Activated CD8-positive, alpha-beta T cell treated with anti-CD3 and anti-CD28 coated beads, Interleukin-2, amount 10 ng/mL, durations not matched to agents 7 days and 5 days (primary cell): ENCODE measurements around the gene TIMM17A. TPM values are rescaled to one million over a fixed set of nuclear protein-coding genes. Genes with fewer than 3 reads are reported as not detected.

Experiments
- ATAC-seq: fragments of 150-1000 bp; cut with Tn5 transposase; one replicate; pipeline ENCODE4 v1.10.0; 2021; ENCODE audit warnings: moderate library complexity
- CTCF ChIA-PET: fragments of 350-600 bp; sonication (Branson Sonifier 250); formaldehyde crosslinking; loops from one replicate; lab custom pipeline; 2021; ENCODE audit warnings: antibody characterized with exemption; lab: Charles Lee
- POLR2A ChIA-PET: fragments of 350-600 bp; sonication (Branson Sonifier 250); formaldehyde crosslinking; loops from one replicate; lab custom pipeline; 2021; ENCODE audit warnings: antibody characterized with exemption; lab: Charles Lee
- DNase-seq: peaks from one replicate; pipeline ENCODE4 v3.0.0-alpha.2; 2020
- H3K27ac Mint-ChIP-seq: one replicate; pipeline ENCODE4 v1.8.0; 2021; ENCODE audit warnings: mild to moderate bottlenecking, mixed read lengths
- H3K27me3 Mint-ChIP-seq: one replicate; pipeline ENCODE4 v1.8.0; 2021; ENCODE audit warnings: low read depth, mixed read lengths
- H3K36me3 Mint-ChIP-seq: one replicate; pipeline ENCODE4 v1.8.0; 2021; ENCODE audit warnings: low read depth, mixed read lengths
- H3K4me1 Mint-ChIP-seq: one replicate; pipeline ENCODE4 v1.8.0; 2021; ENCODE audit warnings: low read depth, mixed read lengths
- H3K4me3 Mint-ChIP-seq: one replicate; pipeline ENCODE4 v1.8.0; 2021; ENCODE audit warnings: mild to moderate bottlenecking, mixed read lengths
- H3K9me3 Mint-ChIP-seq: one replicate; pipeline ENCODE4 v1.8.0; 2022; ENCODE audit warnings: mixed read lengths; ENCODE audit not compliant: insufficient read depth
- total RNA-seq, 2 experiments: library from RNA; stranded (reverse); gene quantifications; one replicate each; pipeline ENCODE4 v1.2.3, GENCODE V29; 2021

Gene TIMM17A
- total RNA-seq, 2 experiments from 2014 or later: 51.4 to 54.0 TPM

DNA sequence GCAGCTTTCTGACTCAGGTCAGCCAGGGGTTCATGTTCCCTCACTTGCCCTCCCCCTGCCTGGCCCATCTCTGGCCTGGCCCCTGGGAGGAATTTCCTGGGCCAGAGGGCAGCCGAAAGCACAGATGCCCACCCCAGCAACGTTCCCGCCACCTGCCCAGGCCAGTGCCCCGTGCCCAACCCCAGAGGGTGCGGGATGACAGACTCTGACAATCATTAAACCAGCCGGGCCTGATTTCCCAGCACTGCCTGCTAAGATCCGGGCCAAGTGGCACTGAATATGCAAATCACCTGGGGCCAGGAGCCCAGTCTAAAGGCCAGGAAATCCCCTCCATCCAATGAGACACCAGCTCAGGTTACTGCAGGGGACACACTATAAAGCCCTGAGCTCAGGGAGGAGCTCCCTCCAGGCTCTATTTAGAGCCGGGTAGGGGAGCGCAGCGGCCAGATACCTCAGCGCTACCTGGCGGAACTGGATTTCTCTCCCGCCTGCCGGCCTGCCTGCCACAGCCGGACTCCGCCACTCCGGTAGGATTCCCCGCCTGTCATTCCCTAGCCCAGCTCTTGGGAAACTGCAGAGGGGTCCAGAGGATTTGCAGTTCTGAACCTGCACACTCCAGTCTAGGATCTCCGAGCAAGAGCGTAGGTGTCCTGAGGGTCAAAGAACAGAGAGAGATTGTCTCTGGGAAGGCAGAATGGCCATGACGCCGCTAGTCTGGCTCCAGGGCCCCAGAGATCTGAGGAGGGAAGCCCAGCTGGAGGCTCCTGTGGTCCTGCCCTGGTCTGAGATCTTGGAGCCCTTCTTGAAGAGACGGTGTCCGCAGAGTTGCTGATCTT is 55.1 kb downstream of the TIMM17A start, which contains the start of gene ELF3:
ELF3 (plus strand) TSS at position 408 of the 836 bp plus-strand sequence. CDS start 550 bp downstream, outside the sequence.
- Mint-ChIP-seq H3K4me1 (no peaks in the 10 kb centered on the region), H3K36me3 (no peaks in the 10 kb centered on the region), H3K4me3 (no peak within 1 kb of the TSS), H3K9me3 (no peaks in the 10 kb centered on the region), H3K27ac (no peak within 1 kb of the TSS), H3K27me3 (no peaks in the 10 kb centered on the region)
- ATAC-seq: no peak
- CTCF ChIA-PET: interaction anchor here (0.7 to 2.0 kb wide), 5 partner anchors 11 to 133 kb away, joined by 3 to 12 read pairs (median 5); no protein-coding TSS in a partner anchor
- POLR2A ChIA-PET: no interaction called here
- DNase-seq: no peak

DNA sequence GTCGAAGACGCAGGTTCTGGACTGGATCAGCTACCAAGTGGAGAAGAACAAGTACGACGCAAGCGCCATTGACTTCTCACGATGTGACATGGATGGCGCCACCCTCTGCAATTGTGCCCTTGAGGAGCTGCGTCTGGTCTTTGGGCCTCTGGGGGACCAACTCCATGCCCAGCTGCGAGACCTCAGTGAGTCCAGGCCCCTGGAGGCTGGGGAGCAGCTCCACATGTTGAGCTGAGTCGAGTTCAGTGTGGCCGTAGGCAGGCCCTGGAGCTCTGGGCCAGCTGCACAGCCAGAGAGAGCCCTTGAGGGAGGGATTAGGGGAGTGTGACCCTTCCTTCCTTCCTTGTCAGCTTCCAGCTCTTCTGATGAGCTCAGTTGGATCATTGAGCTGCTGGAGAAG is 56.7 kb downstream of the TIMM17A start:
- ATAC-seq (no peak), DNase-seq (no peak)
- Mint-ChIP-seq H3K36me3 (no peaks in the 10 kb centered on the region), H3K9me3 (no peaks in the 10 kb centered on the region), H3K4me1 (no peaks in the 10 kb centered on the region), H3K27ac (no peak overlapping the region), H3K4me3 (no peak overlapping the region), H3K27me3 (peaks cover 2% of the 10 kb centered on the region)
- ChIA-PET CTCF (interaction anchor here (1.6 to 2.0 kb wide), 2 partner anchors 116 to 123 kb away, joined by 5 to 12 read pairs; no protein-coding TSS in a partner anchor), POLR2A (no interaction called here)

DNA sequence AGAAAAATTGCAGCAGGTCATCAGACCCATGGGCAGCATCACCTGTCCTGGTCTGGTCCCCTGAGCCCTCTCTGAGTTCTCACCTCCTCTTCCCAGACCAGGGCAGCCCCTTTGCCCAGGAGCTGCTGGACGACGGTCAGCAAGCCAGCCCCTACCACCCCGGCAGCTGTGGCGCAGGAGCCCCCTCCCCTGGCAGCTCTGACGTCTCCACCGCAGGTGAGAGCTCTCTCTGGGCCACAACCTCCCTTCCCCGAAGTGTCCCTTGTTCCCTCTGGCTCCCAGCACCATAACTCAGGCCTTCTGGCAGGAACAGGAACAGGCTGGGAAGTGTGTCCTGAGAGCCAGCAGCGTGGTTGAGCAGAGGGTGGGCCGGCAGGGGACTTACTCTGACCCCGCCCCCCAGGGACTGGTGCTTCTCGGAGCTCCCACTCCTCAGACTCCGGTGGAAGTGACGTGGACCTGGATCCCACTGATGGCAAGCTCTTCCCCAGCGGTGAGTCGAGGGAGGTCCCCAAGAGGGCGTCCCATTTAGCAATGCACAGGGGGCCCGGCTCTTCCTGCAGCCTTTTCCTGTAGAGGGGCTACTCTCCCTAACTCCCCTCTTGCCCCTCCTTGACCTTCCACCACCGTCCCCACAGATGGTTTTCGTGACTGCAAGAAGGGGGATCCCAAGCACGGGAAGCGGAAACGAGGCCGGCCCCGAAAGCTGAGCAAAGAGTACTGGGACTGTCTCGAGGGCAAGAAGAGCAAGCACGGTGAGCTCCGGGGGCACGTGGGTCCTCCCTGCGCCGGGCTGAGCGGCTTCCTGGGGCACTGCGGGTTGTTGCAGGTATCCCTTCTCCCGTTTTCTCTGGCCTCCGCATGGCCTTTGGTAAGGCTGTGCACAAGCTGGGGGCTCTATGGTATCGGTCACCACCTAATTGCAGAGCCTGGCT is 57.5 kb downstream of the TIMM17A start:
- H3K27me3 Mint-ChIP-seq: peaks cover 4% of the 10 kb centered on the region
- no peak for ATAC-seq

DNA sequence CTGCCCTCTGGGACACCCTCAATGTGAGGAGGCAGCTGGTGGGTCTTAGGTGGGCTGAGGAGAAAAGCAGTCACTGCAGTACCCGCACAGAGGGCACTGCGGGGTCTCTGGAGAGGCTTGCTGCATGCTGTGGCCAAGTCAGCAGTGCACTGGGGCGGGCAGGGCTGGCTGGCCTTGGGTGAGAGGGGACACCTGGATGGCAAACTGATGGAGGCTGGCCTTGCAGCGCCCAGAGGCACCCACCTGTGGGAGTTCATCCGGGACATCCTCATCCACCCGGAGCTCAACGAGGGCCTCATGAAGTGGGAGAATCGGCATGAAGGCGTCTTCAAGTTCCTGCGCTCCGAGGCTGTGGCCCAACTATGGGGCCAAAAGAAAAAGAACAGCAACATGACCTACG is 58.3 kb downstream of the TIMM17A start:
- peaks cover under 1% of the 10 kb centered on the region for H3K4me1 Mint-ChIP-seq
- ChIA-PET CTCF (interaction anchor here (1.1 to 1.7 kb wide), 2 partner anchors 118 to 122 kb away, joined by 4 to 5 read pairs; no protein-coding TSS in a partner anchor), POLR2A (interaction anchor here (0.6 kb wide), 1 partner anchor 45 kb away, joined by 3 read pairs; no protein-coding TSS in a partner anchor)
- no peaks in the 10 kb centered on the region for H3K9me3 Mint-ChIP-seq
- H3K27ac Mint-ChIP-seq: no peak overlapping the region
- H3K4me3 Mint-ChIP-seq: no peak overlapping the region
- ATAC-seq: no peak
- no peak for DNase-seq
- H3K27me3 Mint-ChIP-seq: peaks cover 4% of the 10 kb centered on the region
- no peaks in the 10 kb centered on the region for H3K36me3 Mint-ChIP-seq

More for the DNA sequence above, 57.5 kb downstream of the TIMM17A start:
- H3K9me3 Mint-ChIP-seq: no peaks in the 10 kb centered on the region
- CTCF ChIA-PET: interaction anchor here (1.1 kb wide), 1 partner anchor 117 kb away, joined by 4 read pairs; no protein-coding TSS in a partner anchor
- H3K4me3 Mint-ChIP-seq: no peak overlapping the region
- POLR2A ChIA-PET: no interaction called here
- no peaks in the 10 kb centered on the region for H3K4me1 Mint-ChIP-seq
- H3K27ac Mint-ChIP-seq: no peak overlapping the region
- H3K36me3 Mint-ChIP-seq: no peaks in the 10 kb centered on the region
- no peak for DNase-seq

DNA sequence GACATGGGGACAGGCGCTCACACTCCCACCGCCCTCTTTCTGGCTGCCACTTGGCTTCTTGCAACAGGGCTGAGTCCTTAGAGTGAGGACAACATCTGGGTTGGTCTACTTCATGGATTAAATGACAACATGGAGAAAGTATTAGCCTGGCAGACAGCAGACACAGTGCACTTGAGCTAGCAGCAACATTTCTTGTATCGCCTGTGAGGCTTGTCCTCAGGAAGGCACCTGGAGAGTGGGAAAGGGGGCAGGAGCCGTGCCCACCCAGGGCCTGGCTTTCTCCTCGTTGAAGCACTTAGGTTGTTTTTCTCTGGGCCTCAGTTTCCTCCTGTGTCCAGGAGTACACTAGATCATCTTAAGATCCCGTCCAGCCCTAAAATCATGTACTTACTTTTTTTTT is 58.8 kb downstream of the TIMM17A start:
- no peak overlapping the region for H3K4me3 Mint-ChIP-seq
- no peak for DNase-seq
- no peaks in the 10 kb centered on the region for H3K36me3 Mint-ChIP-seq
- ChIA-PET CTCF (interaction anchor here (1.6 to 1.7 kb wide), 2 partner anchors 14 to 122 kb away, joined by 5 to 6 read pairs; no protein-coding TSS in a partner anchor), POLR2A (interaction anchor here (0.6 kb wide), 1 partner anchor 44 kb away, joined by 3 read pairs; no protein-coding TSS in a partner anchor)
- ATAC-seq: no peak
- H3K4me1 Mint-ChIP-seq: peaks cover 4% of the 10 kb centered on the region
- no peaks in the 10 kb centered on the region for H3K9me3 Mint-ChIP-seq
- no peak overlapping the region for H3K27ac Mint-ChIP-seq
- H3K27me3 Mint-ChIP-seq: peaks cover 7% of the 10 kb centered on the region

DNA sequence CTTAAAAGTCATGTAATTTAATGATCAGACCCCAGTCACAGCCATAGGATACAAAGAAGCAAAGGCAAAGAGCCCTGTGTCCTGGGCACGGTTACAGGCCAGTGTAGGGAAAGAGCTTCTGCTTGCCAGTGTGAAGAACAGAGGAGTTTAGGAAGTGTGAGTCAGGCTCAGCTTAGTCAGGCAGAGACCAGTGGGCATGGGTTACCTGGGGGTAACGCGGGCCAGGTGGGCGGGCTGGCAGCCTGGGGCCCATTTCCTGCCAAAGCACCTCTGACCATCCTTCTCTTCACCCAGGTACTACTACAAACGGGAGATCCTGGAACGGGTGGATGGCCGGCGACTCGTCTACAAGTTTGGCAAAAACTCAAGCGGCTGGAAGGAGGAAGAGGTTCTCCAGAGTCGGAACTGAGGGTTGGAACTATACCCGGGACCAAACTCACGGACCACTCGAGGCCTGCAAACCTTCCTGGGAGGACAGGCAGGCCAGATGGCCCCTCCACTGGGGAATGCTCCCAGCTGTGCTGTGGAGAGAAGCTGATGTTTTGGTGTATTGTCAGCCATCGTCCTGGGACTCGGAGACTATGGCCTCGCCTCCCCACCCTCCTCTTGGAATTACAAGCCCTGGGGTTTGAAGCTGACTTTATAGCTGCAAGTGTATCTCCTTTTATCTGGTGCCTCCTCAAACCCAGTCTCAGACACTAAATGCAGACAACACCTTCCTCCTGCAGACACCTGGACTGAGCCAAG is 59.8 kb downstream of the TIMM17A start:
- Mint-ChIP-seq H3K9me3 (no peaks in the 10 kb centered on the region), H3K4me3 (no peak overlapping the region), H3K4me1 (peaks cover 4% of the 10 kb centered on the region), H3K27ac (no peak overlapping the region), H3K36me3 (no peaks in the 10 kb centered on the region), H3K27me3 (peaks cover 7% of the 10 kb centered on the region)
- no peak for ATAC-seq
- DNase-seq: no peak
- ChIA-PET CTCF (interaction anchor here (1.5 to 1.7 kb wide), 3 partner anchors 15 to 121 kb away, joined by 4 to 6 read pairs (median 5); partner anchors contain the start of gene RNPEP), POLR2A (interaction anchor here (0.6 kb wide), 1 partner anchor 18 kb away, joined by 3 read pairs; no protein-coding TSS in a partner anchor)

DNA sequence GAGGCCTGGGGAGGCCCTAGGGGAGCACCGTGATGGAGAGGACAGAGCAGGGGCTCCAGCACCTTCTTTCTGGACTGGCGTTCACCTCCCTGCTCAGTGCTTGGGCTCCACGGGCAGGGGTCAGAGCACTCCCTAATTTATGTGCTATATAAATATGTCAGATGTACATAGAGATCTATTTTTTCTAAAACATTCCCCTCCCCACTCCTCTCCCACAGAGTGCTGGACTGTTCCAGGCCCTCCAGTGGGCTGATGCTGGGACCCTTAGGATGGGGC is 60.3 kb downstream of the TIMM17A start:
- ATAC-seq (no peak), DNase-seq (no peak)
- Mint-ChIP-seq H3K27me3 (peaks cover 7% of the 10 kb centered on the region), H3K27ac (no peak overlapping the region), H3K36me3 (no peaks in the 10 kb centered on the region), H3K4me1 (peaks cover 4% of the 10 kb centered on the region), H3K9me3 (no peaks in the 10 kb centered on the region), H3K4me3 (no peak overlapping the region)
- CTCF ChIA-PET: interaction anchor here (1.5 to 1.6 kb wide), 2 partner anchors 16 to 33 kb away, joined by 4 to 6 read pairs; partner anchors contain the start of gene RNPEP
- POLR2A ChIA-PET: no interaction called here

DNA sequence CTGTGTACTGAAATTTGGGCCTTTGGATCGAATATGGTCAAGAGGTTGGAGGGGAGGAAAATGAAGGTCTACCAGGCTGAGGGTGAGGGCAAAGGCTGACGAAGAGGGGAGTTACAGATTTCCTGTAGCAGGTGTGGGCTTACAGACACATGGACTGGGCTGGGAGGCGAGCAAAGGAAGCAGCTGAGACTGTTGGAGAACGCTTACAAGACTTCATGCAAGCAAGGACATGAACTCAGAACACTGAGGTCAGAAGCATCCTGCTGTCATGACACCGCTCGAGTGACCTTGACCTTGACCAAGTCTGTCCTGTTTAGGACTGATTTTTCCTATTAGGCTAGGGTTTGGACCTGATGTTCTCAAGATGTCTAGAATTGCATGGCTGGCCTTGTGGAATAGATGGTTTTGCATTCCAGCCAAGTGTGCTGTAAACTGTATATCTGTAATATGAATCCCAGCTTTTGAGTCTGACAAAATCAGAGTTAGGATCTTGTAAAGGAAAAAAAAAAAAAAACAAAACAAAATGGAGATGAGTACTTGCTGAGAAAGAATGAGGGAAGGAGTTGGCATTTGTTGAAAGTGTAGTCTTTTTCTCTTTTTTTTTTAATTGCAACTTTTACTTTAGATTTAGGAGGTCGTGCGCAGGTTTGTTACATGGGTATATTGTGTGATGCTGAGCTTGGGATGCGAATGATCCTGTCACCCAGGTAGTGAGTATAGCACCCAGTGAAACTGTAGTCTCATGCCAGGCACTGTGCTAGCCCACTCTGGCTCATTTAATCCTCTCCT is 60.9 kb downstream of the TIMM17A start:
- POLR2A ChIA-PET: no interaction called here
- Mint-ChIP-seq H3K4me3 (no peak overlapping the region), H3K27me3 (peaks cover 7% of the 10 kb centered on the region), H3K27ac (no peak overlapping the region), H3K4me1 (peaks cover 4% of the 10 kb centered on the region), H3K36me3 (no peaks in the 10 kb centered on the region), H3K9me3 (no peaks in the 10 kb centered on the region)
- DNase-seq (no peak), ATAC-seq (no peak)
- CTCF ChIA-PET: interaction anchor here (1.5 to 1.6 kb wide), 3 partner anchors 17 to 33 kb away, joined by 4 to 6 read pairs (median 6); partner anchors contain the start of gene RNPEP

DNA sequence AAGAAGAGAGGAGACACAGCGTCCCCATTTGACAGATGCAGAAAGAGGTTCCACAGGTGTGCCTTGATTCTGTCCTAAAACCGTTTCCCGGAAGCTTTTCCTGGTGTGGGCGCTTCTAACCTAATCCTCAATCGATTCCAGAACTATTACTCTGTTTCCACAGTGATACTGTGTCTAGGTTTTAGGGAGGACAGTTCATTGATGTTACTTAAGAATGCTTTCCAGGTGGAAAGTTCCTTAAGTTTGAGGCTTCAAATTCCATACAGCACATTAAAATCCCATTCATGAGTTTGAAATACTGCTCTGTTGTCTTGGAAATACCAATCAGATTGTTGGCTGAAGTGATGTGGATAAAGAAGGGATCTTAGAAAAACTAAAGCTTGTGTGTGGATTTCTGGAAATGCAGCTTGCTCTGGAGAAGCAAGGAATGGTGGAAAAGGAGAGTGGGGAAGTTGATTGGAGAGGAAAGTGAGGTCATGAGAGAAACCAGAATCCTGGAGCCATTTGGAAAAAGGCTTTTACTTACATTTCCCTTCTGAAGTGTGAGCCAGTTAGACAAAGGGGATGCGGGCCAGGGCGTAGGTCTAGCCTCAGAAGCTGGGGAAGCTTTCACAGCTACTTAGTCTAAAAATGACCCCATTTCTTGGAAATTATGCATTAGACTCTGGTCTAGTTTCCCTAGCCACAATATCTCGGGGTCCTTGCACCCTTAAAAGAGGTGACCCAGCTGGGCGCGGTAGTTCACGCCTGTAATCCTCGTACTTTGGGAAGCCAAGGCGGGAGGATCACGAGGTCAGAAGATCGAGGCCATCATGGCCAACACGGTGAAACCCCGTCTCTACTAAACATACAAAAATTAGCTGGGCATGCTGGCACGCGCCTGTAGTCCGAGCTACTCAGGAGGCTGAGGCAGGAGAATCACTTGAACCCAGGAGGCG is 61.8 kb downstream of the TIMM17A start:
- POLR2A ChIA-PET: no interaction called here
- CTCF ChIA-PET: interaction anchor here (1.5 kb wide), 2 partner anchors 17 to 34 kb away, joined by 4 to 6 read pairs; partner anchors contain the start of gene RNPEP
- ATAC-seq (no peak), DNase-seq (no peak)
- Mint-ChIP-seq H3K4me3 (no peak overlapping the region), H3K27ac (no peak overlapping the region), H3K36me3 (no peaks in the 10 kb centered on the region), H3K4me1 (peaks cover 4% of the 10 kb centered on the region), H3K27me3 (peaks cover 7% of the 10 kb centered on the region), H3K9me3 (no peaks in the 10 kb centered on the region)
